Progenitor cell of endocrine pancreas (in vitro differentiated cells): Measurements from ENCODE around the gene SMIM5. TPM values are rescaled to one million over a fixed set of nuclear protein-coding genes. Genes with fewer than 3 reads are reported as not detected.

Source experiments
- DNase-seq: peaks from one replicate; pipeline ENCODE4 v3.0.0; 2021; ENCODE audit warnings: low spot score; ENCODE audit not compliant: unreplicated experiment
- H3K27ac Mint-ChIP-seq: 2 replicates; pipeline ENCODE4 v1.8.0; 2021; ENCODE audit warnings: mild to moderate bottlenecking, moderate library complexity, mixed read lengths
- H3K27me3 Mint-ChIP-seq: 2 replicates; pipeline ENCODE4 v1.8.0; 2021; ENCODE audit warnings: mixed read lengths
- H3K36me3 Mint-ChIP-seq: 2 replicates; pipeline ENCODE4 v1.8.0; 2022; ENCODE audit warnings: mixed read lengths; ENCODE audit not compliant: insufficient read depth
- H3K4me1 Mint-ChIP-seq: 2 replicates; pipeline ENCODE4 v1.8.0; 2021; ENCODE audit warnings: low read depth, mixed read lengths
- H3K4me3 Mint-ChIP-seq: 2 replicates; pipeline ENCODE4 v1.8.0; 2021; ENCODE audit warnings: low read depth, mild to moderate bottlenecking, moderate library complexity, mixed read lengths
- H3K9me3 Mint-ChIP-seq: 2 replicates; pipeline ENCODE4 v1.8.0; 2021; ENCODE audit warnings: low read depth, mixed read lengths
- total RNA-seq: library from RNA; stranded (reverse); gene quantifications from 2 replicates; pipeline ENCODE4 v1.2.1, GENCODE V29; 2021
- TF ChIP-seq, protein P1 (sequence below): fragments of 200-600 bp; sonication (generic); IDR thresholded peaks from one replicate; pipeline ENCODE4 v1.5.0; 2021; ENCODE audit warnings: antibody characterized with exemption, mild to moderate bottlenecking; ENCODE audit not compliant: unreplicated experiment

The SMIM5 gene
- total RNA-seq, 1 donor from 2014 or later: 4.4 TPM

GRCh38 chr17:75589012-75589918 lies 44.0 kb upstream of the SMIM5 start:
- DNase-seq: peak; percentile 97
- peaks cover 5% of the 10 kb centered on the region for H3K4me1 Mint-ChIP-seq
- H3K36me3 Mint-ChIP-seq: no peaks in the 10 kb centered on the region
- H3K27ac Mint-ChIP-seq: no peak overlapping the region
- peak overlapping the region; percentile 65 for H3K4me3 Mint-ChIP-seq
- H3K27me3 Mint-ChIP-seq: no peaks in the 10 kb centered on the region
- TF ChIP-seq, protein P1, sequence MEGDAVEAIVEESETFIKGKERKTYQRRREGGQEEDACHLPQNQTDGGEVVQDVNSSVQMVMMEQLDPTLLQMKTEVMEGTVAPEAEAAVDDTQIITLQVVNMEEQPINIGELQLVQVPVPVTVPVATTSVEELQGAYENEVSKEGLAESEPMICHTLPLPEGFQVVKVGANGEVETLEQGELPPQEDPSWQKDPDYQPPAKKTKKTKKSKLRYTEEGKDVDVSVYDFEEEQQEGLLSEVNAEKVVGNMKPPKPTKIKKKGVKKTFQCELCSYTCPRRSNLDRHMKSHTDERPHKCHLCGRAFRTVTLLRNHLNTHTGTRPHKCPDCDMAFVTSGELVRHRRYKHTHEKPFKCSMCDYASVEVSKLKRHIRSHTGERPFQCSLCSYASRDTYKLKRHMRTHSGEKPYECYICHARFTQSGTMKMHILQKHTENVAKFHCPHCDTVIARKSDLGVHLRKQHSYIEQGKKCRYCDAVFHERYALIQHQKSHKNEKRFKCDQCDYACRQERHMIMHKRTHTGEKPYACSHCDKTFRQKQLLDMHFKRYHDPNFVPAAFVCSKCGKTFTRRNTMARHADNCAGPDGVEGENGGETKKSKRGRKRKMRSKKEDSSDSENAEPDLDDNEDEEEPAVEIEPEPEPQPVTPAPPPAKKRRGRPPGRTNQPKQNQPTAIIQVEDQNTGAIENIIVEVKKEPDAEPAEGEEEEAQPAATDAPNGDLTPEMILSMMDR: peak; percentile 63
- no peaks in the 10 kb centered on the region for H3K9me3 Mint-ChIP-seq

- peaks cover 5% of the 10 kb centered on the region for H3K4me1 Mint-ChIP-seq
Observed at GRCh38 chr17:75589919-75590303, 43.3 kb upstream of the SMIM5 start.

DNA sequence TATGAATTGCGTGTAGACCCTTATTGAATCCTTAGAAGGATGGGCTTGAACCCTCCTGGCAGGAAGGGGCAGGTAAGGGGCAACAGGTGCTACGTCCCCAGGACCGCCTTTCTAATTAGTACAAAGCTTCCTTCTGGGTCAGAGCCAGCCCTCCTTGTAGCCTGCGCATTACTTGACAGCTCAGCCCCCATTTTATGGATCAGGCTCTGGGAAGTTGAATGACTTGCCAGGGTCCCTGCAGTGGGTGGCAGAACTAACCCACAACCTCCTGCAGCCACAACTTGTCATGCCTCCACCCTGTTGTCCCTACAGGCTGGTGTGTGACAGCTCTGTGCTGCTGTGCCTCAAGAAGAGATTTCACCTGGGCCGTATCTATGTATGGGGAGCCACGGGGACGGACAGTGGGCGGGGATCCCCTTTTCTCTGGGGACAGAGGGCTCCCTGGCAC lies 42.9 kb upstream of the SMIM5 start:
- DNase-seq: no peak
- peaks cover 5% of the 10 kb centered on the region for H3K4me1 Mint-ChIP-seq
- H3K9me3 Mint-ChIP-seq: no peaks in the 10 kb centered on the region
- TF ChIP-seq, protein P1: no peak
- no peak overlapping the region for H3K27ac Mint-ChIP-seq
- H3K36me3 Mint-ChIP-seq: no peaks in the 10 kb centered on the region
- H3K4me3 Mint-ChIP-seq: no peak overlapping the region
- H3K27me3 Mint-ChIP-seq: no peaks in the 10 kb centered on the region

More at GRCh38 chr17:75589919-75590303, 43.3 kb upstream of the SMIM5 start:
- H3K27ac Mint-ChIP-seq: no peak overlapping the region
- TF ChIP-seq, protein P1: no peak
- no peaks in the 10 kb centered on the region for H3K27me3 Mint-ChIP-seq
- H3K9me3 Mint-ChIP-seq: no peaks in the 10 kb centered on the region
- H3K4me3 Mint-ChIP-seq: no peak overlapping the region
- DNase-seq: no peak
- no peaks in the 10 kb centered on the region for H3K36me3 Mint-ChIP-seq

DNA sequence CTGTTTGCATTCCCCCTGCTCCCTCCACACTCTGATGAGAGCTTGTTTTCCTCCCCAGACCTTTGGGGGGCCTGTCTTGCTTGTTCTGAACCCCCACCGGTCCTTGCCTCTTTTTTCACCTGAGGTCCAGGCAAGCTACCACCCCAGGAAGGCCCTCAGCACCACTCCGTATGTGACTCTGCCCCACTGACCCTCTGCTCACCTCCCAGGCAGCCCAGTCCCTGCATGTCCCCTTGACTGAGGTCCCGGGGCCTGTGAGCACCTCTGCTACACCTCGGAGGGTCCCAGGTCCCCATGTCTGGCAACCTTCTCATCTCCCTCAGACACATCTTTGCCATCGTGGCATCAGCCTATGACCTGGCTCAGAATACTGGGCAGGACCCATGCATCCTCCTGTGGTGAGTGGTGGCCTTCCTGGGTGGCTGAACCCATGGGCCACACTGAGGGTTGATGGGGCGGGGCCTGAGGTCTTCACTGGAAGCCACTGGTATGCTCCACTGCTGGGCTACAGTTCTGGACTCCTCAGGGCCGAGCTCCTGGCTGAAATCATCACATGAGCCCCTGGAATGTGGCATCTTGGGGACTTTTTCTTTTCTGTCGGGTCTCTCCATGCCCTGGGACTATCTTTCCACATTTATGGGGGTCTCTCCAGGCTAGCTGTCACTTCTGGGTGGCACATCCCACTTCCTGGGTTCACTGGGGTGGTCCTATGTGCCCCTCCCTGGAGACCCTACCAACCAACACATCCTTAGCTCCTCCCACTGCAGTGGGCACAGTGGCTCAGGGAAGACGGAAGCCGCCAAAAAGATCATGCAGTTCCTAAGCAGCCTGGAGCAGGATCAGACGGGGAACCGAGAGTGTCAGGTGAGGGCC lies 42.1 kb upstream of the SMIM5 start:
- H3K27ac Mint-ChIP-seq: no peak overlapping the region
- TF ChIP-seq, protein P1: no peak
- H3K4me3 Mint-ChIP-seq: peak overlapping the region; percentile 57
- H3K9me3 Mint-ChIP-seq: no peaks in the 10 kb centered on the region
- DNase-seq: no peak
- no peaks in the 10 kb centered on the region for H3K36me3 Mint-ChIP-seq
- H3K4me1 Mint-ChIP-seq: peaks cover 5% of the 10 kb centered on the region
- H3K27me3 Mint-ChIP-seq: no peaks in the 10 kb centered on the region

GRCh38 chr17:75591722-75592302 lies 41.4 kb upstream of the SMIM5 start:
- Mint-ChIP-seq H3K36me3 (no peaks in the 10 kb centered on the region), H3K4me3 (no peak overlapping the region), H3K27me3 (no peaks in the 10 kb centered on the region), H3K27ac (no peak overlapping the region), H3K4me1 (peaks cover 5% of the 10 kb centered on the region), H3K9me3 (no peaks in the 10 kb centered on the region)
- TF ChIP-seq, protein P1: no peak
- DNase-seq: no peak
